ENCODE results near the gene B4GALNT1.
A peak's percentile ranks its signal among the peaks of the same experiment; 100 is the strongest.

The B4GALNT1 gene

GRCh38 chr12:57624441-57625220 lies 8.4 kb downstream of the B4GALNT1 start:
- Histone ChIP-seq H3K36me3 (ENCODE audit: low read depth) (no peaks in the 10 kb centered on the region), H3K27me3 (ENCODE audit: insufficient read depth, poor library complexity, severe bottlenecking) (peaks cover 35% of the 10 kb centered on the region)

GRCh38 chr12:57623811-57624390 lies 9.1 kb downstream of the B4GALNT1 start:
- TF ChIP-seq CTCF (IDR thresholded peaks at IDR 0.05; ENCODE audit: poor library complexity, severe bottlenecking): no peak
- DNase-seq (ENCODE audit: low spot score) (no peak), ATAC-seq (ENCODE audit: low read depth) (no peak)
- Histone ChIP-seq H3K27me3 (ENCODE audit: insufficient read depth, poor library complexity, severe bottlenecking) (peaks cover 43% of the 10 kb centered on the region), H3K36me3 (ENCODE audit: low read depth) (no peaks in the 10 kb centered on the region), H3K9me3 (ENCODE audit: severe bottlenecking) (no peaks in the 10 kb centered on the region), H3K4me1 (ENCODE audit: insufficient read depth, poor library complexity, severe bottlenecking) (no peaks in the 10 kb centered on the region), H3K4me3 (ENCODE audit: severe bottlenecking) (no peak overlapping the region), H3K27ac (ENCODE audit: poor library complexity, severe bottlenecking) (no peak overlapping the region)

More at GRCh38 chr12:57624441-57625220, 8.4 kb downstream of the B4GALNT1 start:
- no peak for TF ChIP-seq CTCF (IDR thresholded peaks at IDR 0.05; ENCODE audit: poor library complexity, severe bottlenecking)
- ATAC-seq (ENCODE audit: low read depth) (no peak), DNase-seq (ENCODE audit: low spot score) (peak; percentile 40)
- Histone ChIP-seq H3K4me3 (ENCODE audit: severe bottlenecking) (no peak overlapping the region), H3K9me3 (ENCODE audit: severe bottlenecking) (no peaks in the 10 kb centered on the region), H3K27ac (ENCODE audit: poor library complexity, severe bottlenecking) (no peak overlapping the region), H3K4me1 (ENCODE audit: insufficient read depth, poor library complexity, severe bottlenecking) (no peaks in the 10 kb centered on the region)

- peaks cover 44% of the 10 kb centered on the region for H3K27me3 ChIP-seq (ENCODE audit: insufficient read depth, poor library complexity, severe bottlenecking)
These were observed 9.6 kb downstream of the B4GALNT1 start for GRCh38 chr12:57623385-57623784.

GRCh38 chr12:57622293-57623245 lies 10.4 kb downstream of the B4GALNT1 start:
- Histone ChIP-seq H3K27me3 (ENCODE audit: insufficient read depth, poor library complexity, severe bottlenecking) (peaks cover 44% of the 10 kb centered on the region), H3K4me3 (ENCODE audit: severe bottlenecking) (no peak overlapping the region), H3K36me3 (ENCODE audit: low read depth) (no peaks in the 10 kb centered on the region), H3K9me3 (ENCODE audit: severe bottlenecking) (no peaks in the 10 kb centered on the region), H3K4me1 (ENCODE audit: insufficient read depth, poor library complexity, severe bottlenecking) (no peaks in the 10 kb centered on the region), H3K27ac (ENCODE audit: poor library complexity, severe bottlenecking) (no peak overlapping the region)
- TF ChIP-seq CTCF (IDR thresholded peaks at IDR 0.05; ENCODE audit: poor library complexity, severe bottlenecking): no peak
- no peak for DNase-seq (ENCODE audit: low spot score)
- ATAC-seq (ENCODE audit: low read depth): no peak

More at GRCh38 chr12:57623385-57623784, 9.6 kb downstream of the B4GALNT1 start:
- ATAC-seq (ENCODE audit: low read depth) (no peak), DNase-seq (ENCODE audit: low spot score) (no peak)
- Histone ChIP-seq H3K4me1 (ENCODE audit: insufficient read depth, poor library complexity, severe bottlenecking) (no peaks in the 10 kb centered on the region), H3K27ac (ENCODE audit: poor library complexity, severe bottlenecking) (no peak overlapping the region), H3K36me3 (ENCODE audit: low read depth) (no peaks in the 10 kb centered on the region), H3K9me3 (ENCODE audit: severe bottlenecking) (no peaks in the 10 kb centered on the region), H3K4me3 (ENCODE audit: severe bottlenecking) (no peak overlapping the region)
- no peak for TF ChIP-seq CTCF (IDR thresholded peaks at IDR 0.05; ENCODE audit: poor library complexity, severe bottlenecking)
